ENCODE data around the gene TEX52. TPM values are rescaled to one million over a fixed set of nuclear protein-coding genes. Genes with fewer than 3 reads are reported as not detected.
"Not testable (repeated sequence)": the region's sequence is repeated elsewhere in the genome, so short reads cannot be mapped to it uniquely, and the experiment has no call there.

Gene TEX52
- total RNA-seq, 1 donor from 2014 or later, result not detected

GRCh38 chr12:2877953-2878732 lies 21.3 kb upstream of the TEX52 start:
- no peaks in the 10 kb centered on the region for H3K27me3 Mint-ChIP-seq
- DNase-seq (ENCODE audit: extremely low spot score, unreplicated experiment), result no peak

GRCh38 chr12:2877047-2877952 lies 20.5 kb upstream of the TEX52 start, which contains the start of the genes FOXM1 and RHNO1:
Gene FOXM1 (minus strand): TSS chr12:2877174. CDS start chr12:2874478, 2,696 bp downstream.
Gene RHNO1 (plus strand): TSS chr12:2877223. CDS start chr12:2885367, 8,144 bp downstream.
- peak within 1 kb of the TSS; percentile 99 for H3K27ac Mint-ChIP-seq
- DNase-seq (ENCODE audit: extremely low spot score, unreplicated experiment), result peak; percentile 92
- no peaks in the 10 kb centered on the region for H3K9me3 Mint-ChIP-seq
- peaks cover 28% of the 10 kb centered on the region for H3K36me3 Mint-ChIP-seq
- H3K4me1 Mint-ChIP-seq (ENCODE audit: unreplicated experiment), result peaks cover 13% of the 10 kb centered on the region
- H3K4me3 Mint-ChIP-seq, result peak within 1 kb of the TSS; percentile 97
- no peaks in the 10 kb centered on the region for H3K27me3 Mint-ChIP-seq
- no peak for TF ChIP-seq CTCF (conservative IDR thresholded peaks at IDR 0.05)

More at GRCh38 chr12:2877953-2878732, 21.3 kb upstream of the TEX52 start:
- H3K4me3 Mint-ChIP-seq, result peak overlapping the region; percentile 97
- H3K36me3 Mint-ChIP-seq, result peaks cover 28% of the 10 kb centered on the region
- H3K4me1 Mint-ChIP-seq (ENCODE audit: unreplicated experiment), result peaks cover 13% of the 10 kb centered on the region
- peak overlapping the region; percentile 99 for H3K27ac Mint-ChIP-seq
- TF ChIP-seq CTCF (conservative IDR thresholded peaks at IDR 0.05), result no peak
- no peaks in the 10 kb centered on the region for H3K9me3 Mint-ChIP-seq

- H3K4me1 Mint-ChIP-seq (ENCODE audit: unreplicated experiment), result peaks cover 13% of the 10 kb centered on the region
- H3K9me3 Mint-ChIP-seq, result no peaks in the 10 kb centered on the region
- H3K36me3 Mint-ChIP-seq, result peaks cover 24% of the 10 kb centered on the region
- no peaks in the 10 kb centered on the region for H3K27me3 Mint-ChIP-seq
- H3K27ac Mint-ChIP-seq, result peak overlapping the region; percentile 62
- TF ChIP-seq CTCF (conservative IDR thresholded peaks at IDR 0.05), result no peak
- H3K4me3 Mint-ChIP-seq, result peak overlapping the region; percentile 82
- DNase-seq (ENCODE audit: extremely low spot score, unreplicated experiment), result no peak
Observed at GRCh38 chr12:2876431-2877046, 19.7 kb upstream of the TEX52 start.

- not testable (repeated sequence) for DNase-seq (ENCODE audit: extremely low spot score, unreplicated experiment); H3K9me3 Mint-ChIP-seq; H3K4me3 Mint-ChIP-seq; H3K27ac Mint-ChIP-seq; H3K4me1 Mint-ChIP-seq (ENCODE audit: unreplicated experiment); H3K27me3 Mint-ChIP-seq
- H3K36me3 Mint-ChIP-seq, result peaks cover 14% of the 10 kb centered on the region
Observed at GRCh38 chr12:2868986-2869632, 12.3 kb upstream of the TEX52 start.

GRCh38 chr12:2864198-2864597 lies 7.4 kb upstream of the TEX52 start:
- no peak for DNase-seq (ENCODE audit: extremely low spot score, unreplicated experiment)

GRCh38 chr12:2863402-2863801 lies 6.6 kb upstream of the TEX52 start:
- not testable (repeated sequence) for H3K27ac Mint-ChIP-seq; H3K9me3 Mint-ChIP-seq; DNase-seq (ENCODE audit: extremely low spot score, unreplicated experiment); H3K4me3 Mint-ChIP-seq; H3K27me3 Mint-ChIP-seq; H3K4me1 Mint-ChIP-seq (ENCODE audit: unreplicated experiment)
- peaks cover 37% of the 10 kb centered on the region for H3K36me3 Mint-ChIP-seq

More at GRCh38 chr12:2864198-2864597, 7.4 kb upstream of the TEX52 start:
- Mint-ChIP-seq H3K27me3 (no peaks in the 10 kb centered on the region), H3K9me3 (no peaks in the 10 kb centered on the region), H3K4me1 (ENCODE audit: unreplicated experiment) (no peaks in the 10 kb centered on the region), H3K4me3 (no peak overlapping the region), H3K36me3 (peaks cover 35% of the 10 kb centered on the region), H3K27ac (no peak overlapping the region)
- TF ChIP-seq CTCF (conservative IDR thresholded peaks at IDR 0.05), result no peak
